ENCODE results near the gene TBC1D22A. TPM values are rescaled to one million over a fixed set of nuclear protein-coding genes. Genes with fewer than 3 reads are reported as not detected.

The TBC1D22A gene
- total RNA-seq, 1 experiment from 2014 or later = 20.9 TPM

GRCh38 chr22:46962406-46962805 lies 200.0 kb downstream of the TBC1D22A start:
- Histone ChIP-seq H3K4me2 (ENCODE audit: low read length) (no peak overlapping the region), H3K9me3 (ENCODE audit: control insufficient read depth in 1 of 2, insufficient read depth in 1 of 2, low read depth in 1 of 2, low read length in 2 of 2) (no peaks in the 10 kb centered on the region), H3K4me1 (ENCODE audit: control insufficient read depth in 1 of 2, insufficient read depth in 2 of 2, low read length in 2 of 2) (no peaks in the 10 kb centered on the region), H3K27me3 (ENCODE audit: insufficient read depth, low read length) (no peaks in the 10 kb centered on the region), H4K20me1 (ENCODE audit: insufficient read depth) (no peaks in the 10 kb centered on the region), H3K9me2 (ENCODE audit: insufficient read depth) (no peaks in the 10 kb centered on the region), H3K36me3 (ENCODE audit: control insufficient read depth in 1 of 2, insufficient read depth in 2 of 2, low read length in 2 of 2) (no peaks in the 10 kb centered on the region), H3K27ac (ENCODE audit: low read depth, low read length) (no peak overlapping the region), H2AFZ (ENCODE audit: low read depth, low read length, poor library complexity, severe bottlenecking) (no peak overlapping the region), H3K4me3 (replicated peaks in 1 of 2; ENCODE audit: low read depth in 1 of 2, low read length in 2 of 2) (no peak overlapping the region), H3K9ac (ENCODE audit: low read length) (no peak overlapping the region), H3K79me2 (ENCODE audit: insufficient read depth, low read length) (no peaks in the 10 kb centered on the region; the same call in 1 of the 2 replicates)
- ChIA-PET CTCF (no interaction called here), RAD21 (ENCODE audit: low non-redundant PET in 1 of 2, low total read pairs in 2 of 2, uncharacterized antibody in 2 of 2, unreplicated experiment in 2 of 2) (no interaction called here), POLR2A (no interaction called here)
- TF ChIP-seq EZH2phosphoT487 (IDR thresholded peaks at IDR 0.05; ENCODE audit: borderline replicate concordance) = no peak
- TF ChIP-seq SP1 (IDR thresholded peaks at IDR 0.05; ENCODE audit: low read depth) = no peak
- no peak for TF ChIP-seq FOSL1 (IDR thresholded peaks at IDR 0.05; ENCODE audit: low read depth)
- no peak for TF ChIP-seq ELF1 (IDR thresholded peaks at IDR 0.05; ENCODE audit: borderline replicate concordance, low read depth)
- TF ChIP-seq CBX3 (IDR thresholded peaks at IDR 0.05; ENCODE audit: low read depth) = no peak
- TF ChIP-seq YY1 (IDR thresholded peaks at IDR 0.05; ENCODE audit: extremely low read depth, insufficient replicate concordance, low read depth, low read length) = no peak
- no peak for DNase-seq (ENCODE audit: low read depth, low spot score)
- no peak for ATAC-seq
- BruUV-seq (replicated peaks) = no TSS peak
- intact Hi-C loops (cut with micrococcal nuclease) = no loop called here

GRCh38 chr22:46963672-46964545 lies 201.5 kb downstream of the TBC1D22A start:
- TF ChIP-seq CTCF (IDR thresholded peaks at IDR 0.05 in 2 of 3, conservative IDR thresholded peaks at IDR 0.05 in 1 of 3; ENCODE audit: borderline replicate concordance in 1 of 3, insufficient read depth in 1 of 3, low read depth in 2 of 3, low read length in 2 of 3) (no peak), POLR2AphosphoS5 (IDR thresholded peaks at IDR 0.05; ENCODE audit: low read depth, low read length) (no peak), SP1 (IDR thresholded peaks at IDR 0.05; ENCODE audit: low read depth) (no peak), CBX3 (IDR thresholded peaks at IDR 0.05; ENCODE audit: low read depth) (no peak), SIN3A (IDR thresholded peaks at IDR 0.05; ENCODE audit: low read depth) (no peak), EZH2 (IDR thresholded peaks at IDR 0.05) (no peak), JUND (IDR thresholded peaks at IDR 0.05) (no peak), POLR2A (IDR thresholded peaks at IDR 0.05; ENCODE audit: borderline replicate concordance, extremely low read depth, insufficient read depth, insufficient read length) (no peak), ATF3 (IDR thresholded peaks at IDR 0.05) (no peak), ZNF274 (IDR thresholded peaks at IDR 0.05; ENCODE audit: low read depth, low read length) (no peak), CEBPB (IDR thresholded peaks at IDR 0.05; ENCODE audit: low read depth) (no peak), EGR1 (IDR thresholded peaks at IDR 0.05; ENCODE audit: low read depth) (no peak), FOSL1 (IDR thresholded peaks at IDR 0.05; ENCODE audit: low read depth) (no peak), YY1 (IDR thresholded peaks at IDR 0.05; ENCODE audit: extremely low read depth, insufficient replicate concordance, low read depth, low read length) (no peak), TCF7L2 (IDR thresholded peaks at IDR 0.05; ENCODE audit: borderline replicate concordance, extremely low read depth, insufficient read depth, insufficient read length) (no peak)
- TF ChIP-seq, protein P1, sequence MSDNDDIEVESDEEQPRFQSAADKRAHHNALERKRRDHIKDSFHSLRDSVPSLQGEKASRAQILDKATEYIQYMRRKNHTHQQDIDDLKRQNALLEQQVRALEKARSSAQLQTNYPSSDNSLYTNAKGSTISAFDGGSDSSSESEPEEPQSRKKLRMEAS (IDR thresholded peaks at IDR 0.05) = no peak
- ChIA-PET CTCF (no interaction called here), RAD21 (ENCODE audit: low non-redundant PET in 1 of 2, low total read pairs in 2 of 2, uncharacterized antibody in 2 of 2, unreplicated experiment in 2 of 2) (no interaction called here), POLR2A (no interaction called here)
- Histone ChIP-seq H3K4me2 (ENCODE audit: low read length) (no peak overlapping the region), H3K9ac (ENCODE audit: low read length) (no peak overlapping the region), H3K4me3 (replicated peaks in 1 of 2; ENCODE audit: low read depth in 1 of 2, low read length in 2 of 2) (no peak overlapping the region), H3K27me3 (ENCODE audit: insufficient read depth, low read length) (no peaks in the 10 kb centered on the region), H2AFZ (ENCODE audit: low read depth, low read length, poor library complexity, severe bottlenecking) (no peak overlapping the region), H3K27ac (ENCODE audit: low read depth, low read length) (no peak overlapping the region), H3K36me3 (ENCODE audit: control insufficient read depth in 1 of 2, insufficient read depth in 2 of 2, low read length in 2 of 2) (no peaks in the 10 kb centered on the region), H3K4me1 (ENCODE audit: control insufficient read depth in 1 of 2, insufficient read depth in 2 of 2, low read length in 2 of 2) (no peaks in the 10 kb centered on the region), H4K20me1 (ENCODE audit: insufficient read depth) (no peaks in the 10 kb centered on the region), H3K79me2 (ENCODE audit: insufficient read depth, low read length) (no peaks in the 10 kb centered on the region; the same call in 1 of the 2 replicates), H3K9me3 (ENCODE audit: control insufficient read depth in 1 of 2, insufficient read depth in 1 of 2, low read depth in 1 of 2, low read length in 2 of 2) (no peaks in the 10 kb centered on the region), H3K9me2 (ENCODE audit: insufficient read depth) (no peaks in the 10 kb centered on the region)
- no peak for ATAC-seq
- intact Hi-C loops (cut with micrococcal nuclease) = no loop called here
- no TSS peak for BruUV-seq (replicated peaks)
- DNase-seq (ENCODE audit: low read depth, low spot score) = no peak
